HG03025 (cell line): ENCODE measurements around the gene RPL10.
"Not testable (repeated sequence)": the region's sequence is repeated elsewhere in the genome, so short reads cannot be mapped to it uniquely, and the experiment has no call there.

ENCODE experiments used
- ATAC-seq: cut with Tn5 transposase; IDR thresholded peaks from one replicate; pipeline ENCODE4 v1.9.1; 2021; ENCODE audit warnings: mild to moderate bottlenecking, moderate library complexity; ENCODE audit not compliant: unreplicated experiment, low FRiP score

RPL10 gene

DNA sequence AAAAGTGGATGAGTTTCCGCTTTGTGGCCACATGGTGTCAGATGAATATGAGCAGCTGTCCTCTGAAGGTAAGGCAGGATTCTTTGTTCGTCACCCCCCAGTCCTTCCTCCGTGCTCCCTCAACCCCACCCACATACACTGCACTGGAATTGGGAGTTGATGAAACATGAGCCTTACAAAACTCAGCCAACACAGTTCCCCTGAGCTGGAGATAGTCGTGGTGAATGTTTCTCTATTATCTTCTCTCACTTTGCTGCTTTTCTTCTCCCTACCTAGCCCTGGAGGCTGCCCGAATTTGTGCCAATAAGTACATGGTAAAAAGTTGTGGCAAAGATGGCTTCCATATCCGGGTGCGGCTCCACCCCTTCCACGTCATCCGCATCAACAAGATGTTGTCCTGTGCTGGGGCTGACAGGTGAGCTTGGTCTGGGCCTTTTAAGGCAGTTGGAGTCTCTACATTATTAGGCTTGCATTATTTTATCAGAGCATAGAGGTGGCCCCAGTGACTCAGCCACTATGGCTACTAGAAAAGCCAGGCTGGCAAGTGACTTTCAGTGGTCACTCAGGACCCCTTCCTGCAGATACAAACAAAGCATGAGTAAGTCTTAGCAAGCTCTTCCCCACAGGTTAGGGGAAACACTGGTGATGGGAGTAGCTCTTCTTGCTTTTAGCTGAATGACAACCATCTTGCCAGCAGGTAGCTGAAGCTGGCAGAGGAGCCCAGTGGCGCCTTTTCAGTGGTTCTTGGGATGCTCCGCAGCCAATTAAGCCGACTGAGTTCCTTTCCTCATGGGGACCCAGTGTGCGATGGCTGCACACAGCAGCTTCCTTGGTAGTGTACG lies 1.6 kb downstream of the RPL10 start:
- ATAC-seq: no peak

DNA sequence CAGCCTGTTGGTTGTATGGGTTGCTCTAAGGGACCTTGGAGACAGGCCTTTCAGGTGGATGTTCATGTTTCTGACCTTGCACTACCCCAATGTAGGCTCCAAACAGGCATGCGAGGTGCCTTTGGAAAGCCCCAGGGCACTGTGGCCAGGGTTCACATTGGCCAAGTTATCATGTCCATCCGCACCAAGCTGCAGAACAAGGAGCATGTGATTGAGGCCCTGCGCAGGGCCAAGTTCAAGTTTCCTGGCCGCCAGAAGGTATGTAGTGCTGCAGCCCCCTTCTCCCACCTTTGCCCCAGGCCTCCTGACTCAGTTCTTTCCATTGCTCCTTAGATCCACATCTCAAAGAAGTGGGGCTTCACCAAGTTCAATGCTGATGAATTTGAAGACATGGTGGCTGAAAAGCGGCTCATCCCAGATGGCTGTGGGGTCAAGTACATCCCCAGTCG lies 2.2 kb downstream of the RPL10 start:
- not testable (repeated sequence) for ATAC-seq

DNA sequence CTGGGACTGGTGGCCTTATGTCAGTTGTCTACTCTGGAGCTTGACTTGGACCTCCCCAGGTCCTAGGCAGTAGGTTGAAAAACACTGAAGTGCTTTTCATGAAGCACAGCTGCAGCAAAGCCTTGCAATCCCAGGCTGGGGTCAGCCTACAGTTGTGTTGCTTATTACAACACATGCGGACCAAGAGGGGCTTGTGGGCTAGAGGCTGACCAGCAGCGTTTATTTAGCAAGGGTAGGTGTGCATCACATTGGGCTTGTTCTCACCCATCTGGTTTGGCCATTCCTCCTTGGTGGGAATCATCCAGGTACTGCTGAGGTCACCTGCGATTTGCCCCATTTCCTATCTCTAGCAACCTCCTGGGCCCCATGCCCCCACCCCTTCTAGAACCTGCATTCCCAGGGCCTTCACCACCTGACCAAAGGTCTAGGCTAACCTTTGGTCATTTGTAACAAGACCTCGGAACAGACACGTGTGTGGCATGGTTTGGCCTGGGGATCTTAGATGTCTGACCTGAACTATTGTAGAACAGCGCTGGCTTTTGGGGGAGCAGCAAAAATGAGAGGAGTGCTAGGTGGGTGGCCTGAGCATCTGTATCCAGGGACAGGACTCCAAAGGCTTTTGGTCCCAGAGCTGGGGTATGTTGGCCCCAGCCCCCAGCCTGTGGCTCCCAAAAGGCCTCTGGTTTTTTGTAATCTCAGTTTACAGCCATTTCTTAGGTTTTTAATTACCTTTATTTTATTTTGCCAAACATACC lies 3.0 kb downstream of the RPL10 start:
- no peak for ATAC-seq

DNA sequence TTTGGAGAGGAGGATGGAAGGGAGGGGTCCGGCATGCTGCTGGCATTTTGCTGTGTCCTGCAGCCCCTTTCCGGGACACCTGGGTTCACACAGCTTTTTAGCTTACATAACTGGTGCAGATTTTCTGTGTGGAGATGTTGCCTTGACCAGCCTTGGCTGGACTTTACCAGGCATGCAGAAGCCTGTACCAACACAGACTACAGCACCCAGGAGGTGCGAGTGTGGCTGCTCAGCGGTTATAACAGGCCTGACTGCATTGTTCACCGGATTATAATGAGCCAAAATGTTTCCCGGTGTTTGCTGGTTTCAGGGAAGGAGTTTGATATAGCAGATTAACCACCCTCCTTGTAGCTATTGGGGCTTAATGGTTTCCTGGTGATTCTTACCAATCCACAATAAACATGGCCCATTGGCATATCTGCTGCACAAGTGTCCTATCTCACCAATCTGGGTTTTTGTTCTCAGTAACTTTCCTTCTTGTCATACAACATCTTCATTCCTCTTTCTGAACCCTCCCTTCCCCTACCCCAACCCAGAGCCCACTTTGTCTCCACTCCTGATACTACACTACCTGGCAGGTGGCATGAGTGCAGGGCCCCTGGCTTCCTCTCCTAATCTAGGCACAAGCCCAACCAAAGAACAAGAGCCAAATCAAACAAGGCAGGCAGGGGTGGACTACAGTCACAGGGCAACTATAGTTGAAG lies 3.9 kb downstream of the RPL10 start:
- no peak for ATAC-seq

DNA sequence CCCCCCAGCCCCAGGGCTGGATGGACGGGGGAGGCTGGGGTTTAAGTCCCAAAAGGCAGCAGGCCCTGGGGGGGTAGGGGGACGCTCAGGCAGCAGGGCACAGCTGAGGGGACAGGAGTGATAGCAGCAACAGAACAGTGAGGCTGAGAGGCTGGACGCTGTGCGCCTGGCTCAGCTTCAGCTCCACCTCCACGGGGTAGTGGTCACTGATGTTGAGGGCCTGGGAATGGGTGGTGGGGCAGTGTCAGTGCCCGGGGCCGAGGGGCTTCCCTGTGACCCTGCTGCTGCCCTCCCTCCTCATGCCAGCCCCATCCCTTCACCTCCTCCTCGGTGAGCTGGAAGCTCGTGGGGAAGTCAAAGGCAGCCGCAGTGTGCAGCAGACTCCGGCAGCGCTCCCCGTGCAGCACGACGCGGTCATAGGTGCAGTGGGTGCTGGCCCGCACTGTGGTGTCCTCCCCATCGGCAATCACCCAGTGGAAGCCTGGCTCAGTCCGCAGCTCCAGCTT lies 4.5 kb downstream of the RPL10 start:
- no peak for ATAC-seq

DNA sequence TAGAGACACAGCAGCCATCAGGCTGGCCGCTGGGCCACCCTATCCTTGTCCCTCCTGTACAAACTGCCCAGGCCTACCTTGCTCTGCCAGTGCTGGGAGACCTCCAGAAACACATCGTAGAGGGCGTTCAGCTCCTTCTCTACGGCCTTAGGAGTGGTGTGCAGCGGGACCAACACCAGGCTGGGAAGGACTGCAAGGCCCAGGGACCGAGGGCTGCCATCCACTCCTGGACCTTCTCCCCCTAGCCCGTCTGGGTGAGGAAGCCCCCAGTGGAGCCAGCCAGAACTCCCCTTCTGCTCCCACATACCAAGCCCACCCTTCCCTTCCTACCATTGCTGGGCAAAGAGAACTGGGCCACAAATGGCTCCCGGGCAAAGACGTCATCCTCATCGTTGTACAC lies 5.0 kb downstream of the RPL10 start:
- no peak for ATAC-seq

DNA sequence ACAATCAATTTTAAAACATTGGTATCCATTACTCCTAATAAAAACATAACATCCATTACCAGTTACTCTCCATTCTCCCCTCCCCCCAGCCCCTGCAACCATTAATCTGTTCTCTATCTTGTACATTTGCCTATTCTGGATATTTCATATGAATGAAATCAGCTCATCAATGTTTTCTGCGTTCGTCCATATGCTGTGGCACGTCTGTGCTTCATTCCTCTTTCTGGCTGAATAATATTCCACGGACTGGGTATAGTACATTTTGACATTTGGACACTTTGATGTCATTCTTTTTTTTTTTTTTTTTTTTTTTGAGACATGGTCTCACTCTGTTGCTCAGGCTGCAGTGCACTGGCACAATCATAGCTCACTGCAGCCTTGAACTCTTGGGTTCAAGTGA lies 5.7 kb downstream of the RPL10 start:
- ATAC-seq: no peak

DNA sequence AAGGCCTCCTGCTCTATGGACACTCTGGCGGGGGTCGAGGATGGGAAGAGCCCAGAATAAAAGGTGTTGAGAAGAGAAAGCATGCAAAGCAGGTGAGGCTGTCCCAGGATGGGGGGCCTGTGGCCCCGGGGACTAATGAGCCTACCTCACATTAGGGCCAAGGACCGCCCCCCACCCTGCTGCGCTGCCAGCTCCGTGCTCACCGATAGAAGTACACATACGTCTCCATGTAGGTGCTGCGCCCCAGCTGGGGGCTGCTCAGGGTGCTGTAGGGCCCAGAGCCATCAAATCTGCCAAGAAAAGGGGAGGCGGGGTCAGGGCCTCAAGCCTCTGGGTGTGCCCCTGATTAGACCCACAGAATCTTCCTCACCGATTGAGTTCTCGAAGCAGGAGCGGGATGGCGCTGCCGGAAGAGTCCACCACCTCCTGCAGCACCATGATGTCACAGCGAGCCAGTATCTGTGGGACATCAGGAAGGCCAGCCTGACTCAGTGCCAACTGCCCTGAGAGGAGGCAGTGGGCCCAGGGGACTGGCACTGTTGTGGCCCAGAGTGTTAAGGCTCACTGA lies 6.5 kb downstream of the RPL10 start:
- ATAC-seq: no peak

DNA sequence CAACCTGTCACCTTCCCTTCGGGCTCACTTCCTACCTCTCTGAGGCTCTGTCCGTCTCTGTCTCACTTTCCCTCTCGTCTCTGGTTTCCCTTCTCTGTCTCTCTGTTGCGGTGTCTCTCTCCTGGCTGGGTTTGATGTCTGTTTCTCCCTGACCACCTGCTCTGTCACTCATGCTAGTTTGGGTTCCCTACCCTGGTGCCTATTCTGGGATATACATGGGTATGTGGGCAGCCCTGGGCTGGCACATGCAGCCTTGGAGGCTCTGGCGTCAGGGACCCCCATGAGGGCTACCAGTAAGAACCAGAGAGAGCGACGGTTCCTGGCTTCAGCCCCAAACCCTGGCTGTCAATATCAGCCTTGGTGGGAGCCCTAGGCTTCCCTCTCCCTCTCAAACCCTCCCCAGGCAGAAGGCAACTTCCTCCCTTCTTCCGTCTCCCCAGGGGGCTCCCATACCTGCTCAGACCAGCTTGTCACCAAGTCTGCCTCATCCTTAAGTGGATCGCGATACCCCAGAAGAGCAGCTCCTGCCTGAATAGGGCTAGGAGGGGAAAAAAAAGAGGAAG lies 10.6 kb downstream of the RPL10 start:
- no peak for ATAC-seq

DNA sequence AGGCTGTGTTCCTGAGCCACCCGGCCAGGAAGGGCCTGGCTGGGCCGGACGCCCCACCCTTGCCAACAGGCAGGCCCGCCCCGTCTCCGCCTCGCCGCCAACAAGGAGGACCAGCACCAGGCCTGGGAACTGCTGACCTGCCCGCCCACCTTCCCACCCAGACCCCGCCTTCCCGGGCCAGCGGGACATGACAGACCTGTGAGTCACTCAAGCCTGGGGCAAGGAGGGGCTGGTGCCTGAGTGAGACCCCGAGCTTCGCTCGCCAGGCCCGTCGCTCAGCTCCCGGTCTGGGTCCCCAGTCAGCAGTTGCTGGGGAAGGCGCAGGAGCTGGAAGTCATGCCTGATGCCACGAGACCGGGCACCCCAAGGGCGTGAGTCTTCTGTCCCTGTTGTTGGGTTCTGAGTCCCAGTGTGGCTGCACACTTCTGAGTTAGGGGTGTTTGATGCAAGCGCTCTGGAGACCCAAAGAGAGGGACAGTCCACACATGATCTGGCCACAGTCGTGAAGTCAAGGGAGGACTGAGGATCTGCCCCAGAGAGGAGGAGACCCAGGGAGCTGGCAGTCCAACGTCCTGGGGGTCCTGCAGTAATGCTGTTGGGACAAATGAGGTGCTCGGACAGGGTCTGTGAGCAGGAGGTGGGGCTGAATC lies 11.2 kb downstream of the RPL10 start, which contains the start of gene DNASE1L1:
Gene DNASE1L1 (minus strand): TSS at position 33 of the 650 bp plus-strand sequence. CDS start 3,686 bp downstream, outside the sequence.
- ATAC-seq: no peak

DNA sequence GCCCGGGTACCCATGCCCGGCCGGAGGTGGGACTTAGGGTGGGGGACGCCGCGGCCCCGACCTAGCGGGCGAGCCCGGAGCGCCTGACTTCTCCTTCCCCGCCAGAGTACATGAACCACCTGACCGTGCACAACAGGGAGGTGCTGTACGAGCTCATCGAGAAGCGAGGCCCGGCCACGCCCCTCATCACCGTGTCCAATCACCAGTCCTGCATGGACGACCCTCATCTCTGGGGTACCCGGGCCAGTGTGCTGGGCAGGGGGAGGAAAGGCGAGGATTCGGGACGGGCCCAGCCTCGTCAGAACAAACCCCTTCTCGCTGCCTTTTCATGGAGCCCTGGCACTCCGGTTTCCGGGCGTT lies 13.8 kb downstream of the RPL10 start:
- no peak for ATAC-seq

DNA sequence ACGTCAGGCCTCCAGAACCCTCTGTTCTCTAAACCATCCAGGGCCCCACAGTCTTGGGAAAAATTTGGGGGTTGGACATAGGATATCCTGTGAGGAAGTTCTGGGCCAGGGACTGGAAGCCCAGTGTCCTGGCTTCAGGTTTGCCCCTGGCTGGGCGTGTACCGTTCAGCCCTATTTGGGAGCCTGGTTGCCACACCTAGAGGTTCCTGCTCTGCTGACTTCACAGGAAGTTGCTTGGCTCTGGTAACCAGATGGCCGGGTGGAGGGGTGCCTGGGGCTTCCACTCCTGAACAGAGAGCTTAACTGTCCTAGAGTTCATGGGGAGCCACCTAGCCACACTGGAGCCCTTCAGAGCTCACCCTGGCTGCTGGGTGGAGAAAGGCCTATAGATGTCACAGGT lies 14.3 kb downstream of the RPL10 start:
- ATAC-seq: no peak

DNA sequence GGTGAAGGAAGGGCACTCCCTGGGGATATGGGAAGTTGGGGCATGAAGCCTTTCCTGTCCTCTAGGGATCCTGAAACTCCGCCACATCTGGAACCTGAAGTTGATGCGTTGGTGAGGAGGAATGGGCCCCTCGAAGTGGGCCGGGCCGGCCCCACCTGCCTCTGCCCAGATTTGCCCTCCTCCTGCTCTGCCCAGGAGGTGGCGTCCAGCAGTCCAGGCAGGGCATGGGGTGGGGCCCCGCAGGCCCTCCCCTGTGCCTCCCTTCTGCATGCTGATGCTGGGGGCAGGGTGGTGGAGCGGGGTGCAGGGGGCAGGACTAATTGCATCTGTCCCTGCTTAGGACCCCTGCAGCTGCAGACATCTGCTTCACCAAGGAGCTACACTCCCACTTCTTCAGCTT lies 15.0 kb downstream of the RPL10 start:
- ATAC-seq: no peak

DNA sequence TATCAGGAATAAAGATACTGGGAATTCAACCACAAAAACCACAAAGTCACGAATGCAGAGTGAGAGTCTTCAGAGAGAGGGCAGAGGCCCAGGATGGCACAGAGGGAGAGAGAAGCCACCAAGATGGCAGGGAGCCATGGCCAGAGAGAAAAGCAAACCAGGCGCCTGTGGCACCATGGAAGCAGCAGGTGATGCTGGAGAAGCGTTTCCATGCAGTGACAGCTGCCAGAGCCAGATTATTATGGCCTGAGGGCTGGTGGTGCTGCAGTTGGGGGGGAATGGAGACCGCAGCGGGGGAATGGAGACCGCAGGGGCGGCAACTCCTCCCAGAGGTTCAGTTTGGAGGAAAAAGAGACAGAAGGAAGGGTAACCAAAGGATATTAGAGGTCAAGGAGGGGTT lies 19.0 kb downstream of the RPL10 start:
- no peak for ATAC-seq

DNA sequence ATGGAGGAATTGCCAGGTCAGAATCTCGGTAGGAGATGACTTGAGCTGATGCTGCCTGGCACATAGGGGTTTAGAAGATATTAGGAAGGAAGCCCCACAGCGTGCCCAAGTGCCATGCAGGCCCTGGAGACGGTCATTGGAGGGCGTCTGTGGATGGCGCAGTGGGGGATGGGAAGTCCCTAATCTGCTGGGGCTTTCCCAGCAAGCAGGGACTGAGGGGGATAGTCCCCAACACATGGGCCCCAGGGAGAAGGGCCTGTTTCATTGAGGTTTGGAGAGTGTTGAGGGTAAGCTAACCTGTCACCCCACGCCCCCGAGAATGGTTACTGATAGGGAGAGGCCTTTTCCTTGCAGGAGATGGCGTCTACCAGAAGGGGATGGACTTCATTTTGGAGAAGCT lies 21.0 kb downstream of the RPL10 start:
- ATAC-seq: no peak

DNA sequence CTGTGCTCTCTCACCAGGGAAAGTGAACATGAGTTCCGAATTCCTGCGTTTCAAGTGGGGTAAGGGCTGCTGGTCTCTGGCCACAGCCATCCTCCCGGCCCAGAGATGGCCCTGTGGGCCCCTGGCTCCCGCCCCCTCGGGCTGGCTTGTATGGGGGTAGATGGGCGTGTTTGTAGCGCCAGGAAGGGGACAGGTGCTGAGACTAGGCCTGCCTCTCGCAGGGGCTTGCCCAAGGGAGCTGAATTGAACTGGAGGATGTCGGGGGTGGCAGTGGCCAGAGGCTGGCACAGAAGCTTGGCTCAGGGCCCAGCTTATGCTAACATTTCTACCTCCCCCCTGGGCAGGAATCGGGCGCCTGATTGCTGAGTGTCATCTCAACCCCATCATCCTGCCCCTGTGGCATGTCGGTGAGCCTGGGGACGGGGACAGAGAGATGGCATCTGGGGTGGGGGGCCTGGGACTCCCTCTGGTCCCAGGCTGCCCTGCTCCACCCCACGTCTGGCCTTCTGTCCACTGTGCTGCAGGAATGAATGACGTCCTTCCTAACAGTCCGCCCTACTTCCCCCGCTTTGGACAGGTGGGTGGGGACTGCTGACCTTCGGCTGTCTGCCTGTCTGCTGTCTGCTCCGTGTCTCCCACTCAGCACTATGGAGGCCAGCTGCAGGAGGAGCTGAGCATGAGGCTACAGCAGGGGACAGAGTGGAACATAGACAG lies 21.7 kb downstream of the RPL10 start:
- no peak for ATAC-seq

DNA sequence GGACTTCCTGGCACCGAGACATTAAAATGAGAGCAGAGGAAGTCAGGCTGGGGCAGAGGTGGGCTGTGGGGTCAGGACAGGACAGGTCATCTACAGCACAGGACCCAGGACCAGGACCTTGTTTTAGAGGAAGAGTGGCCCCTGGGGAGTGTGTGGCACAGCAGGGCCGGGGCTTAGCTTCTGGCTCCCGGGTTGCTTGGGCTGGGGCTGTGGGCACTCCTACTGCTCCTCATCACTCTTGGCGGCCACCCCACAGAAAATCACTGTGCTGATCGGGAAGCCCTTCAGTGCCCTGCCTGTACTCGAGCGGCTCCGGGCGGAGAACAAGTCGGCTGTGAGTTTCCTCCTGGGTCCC lies 22.2 kb downstream of the RPL10 start:
- ATAC-seq: no peak

DNA sequence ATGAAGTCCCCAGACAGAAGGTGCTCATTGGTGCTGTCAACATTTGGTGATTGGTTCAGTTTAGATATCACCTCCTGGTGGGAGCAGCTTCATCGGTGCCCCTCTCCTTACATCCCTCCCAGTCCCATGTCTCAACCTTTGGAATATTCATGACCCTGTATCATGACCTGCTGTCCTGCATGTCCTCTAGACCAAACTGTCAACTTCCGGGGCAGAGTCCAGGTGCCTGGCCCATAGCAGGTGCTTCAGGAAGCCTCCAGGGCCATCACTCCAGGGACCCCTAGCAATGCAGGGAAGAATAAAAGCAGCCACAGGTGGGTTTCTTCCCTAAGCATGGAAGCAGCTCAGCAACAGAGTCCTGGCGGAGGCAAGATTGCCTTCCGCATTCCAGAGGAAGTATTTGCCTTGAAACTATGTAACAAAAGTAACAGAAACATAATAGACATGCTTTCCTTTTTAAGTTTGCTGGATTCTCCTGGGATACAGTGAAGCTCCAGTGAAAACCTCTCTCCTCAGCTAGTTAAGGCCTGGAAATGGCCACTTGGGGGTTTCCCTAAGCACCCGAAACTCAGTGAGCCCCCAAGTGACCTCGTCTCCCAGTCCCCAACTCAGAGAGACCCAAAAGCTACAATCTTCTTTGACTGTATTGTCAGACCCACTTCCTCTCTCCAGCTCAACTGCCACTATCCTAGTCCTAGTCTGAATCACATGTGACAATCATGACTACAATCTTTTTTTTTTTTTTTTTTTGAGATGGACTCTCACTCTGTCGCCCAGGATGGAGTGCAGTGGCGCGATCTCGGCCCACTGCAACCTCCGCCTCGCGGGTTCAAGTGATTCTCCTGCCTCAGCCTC lies 29.0 kb downstream of the RPL10 start:
- ATAC-seq: no peak
